PFSK-1 (cell line): ENCODE measurements around the gene ZFAND5.

Experiments
- FOXP2 ChIP-seq: optimal IDR thresholded peaks from 2 replicates; pipeline ENCODE3; 2011; ENCODE audit warnings: borderline replicate concordance, control low read depth, inconsistent platforms; ENCODE audit not compliant: insufficient read depth; ENCODE audit errors: extremely low read length, extremely low read depth
- POLR2AphosphoS5 ChIP-seq: IDR thresholded peaks from 2 replicates; pipeline ENCODE4 v1.6.1; 2012; ENCODE audit warnings: low read depth, mild to moderate bottlenecking, control low read depth, low read length, moderate library complexity
- REST ChIP-seq, 2 experiments: IDR thresholded peaks; 2 replicates each; pipeline versions ENCODE4 v1.6.1 to v1.8.0; 2011 to 2012; ENCODE audit warnings: low read depth in 2 of 2, low read length in 2 of 2, control low read depth in 1 of 2, inconsistent platforms in 1 of 2, mild to moderate bottlenecking in 1 of 2, moderate library complexity in 1 of 2; ENCODE audit not compliant: insufficient read depth in 1 of 2
- SIN3A ChIP-seq: IDR thresholded peaks from 2 replicates; pipeline ENCODE4 v1.6.1; 2012; ENCODE audit warnings: mild to moderate bottlenecking, low read length, moderate library complexity, borderline replicate concordance; ENCODE audit not compliant: insufficient read depth
- TAF1 ChIP-seq: IDR thresholded peaks from 2 replicates; pipeline ENCODE4 v1.6.1; 2012; ENCODE audit warnings: low read length, control low read depth, borderline replicate concordance; ENCODE audit not compliant: insufficient read depth

Gene ZFAND5

GRCh38 chr9:72396247-72397091 is 31.5 kb upstream of the ZFAND5 start:
- TF ChIP-seq TAF1 (no peak), POLR2AphosphoS5 (no peak)

- TF ChIP-seq POLR2AphosphoS5 (no peak), FOXP2 (no peak), REST (IDR thresholded peaks at IDR 0.05; ENCODE audit: insufficient read depth in 1 of 2, low read depth in 2 of 2, low read length in 2 of 2) (no peak), TAF1 (no peak), SIN3A (no peak)
Measured at GRCh38 chr9:72394066-72394465, 29.1 kb upstream of the ZFAND5 start.

GRCh38 chr9:72390907-72391306 is 25.9 kb upstream of the ZFAND5 start:
- no peak for TF ChIP-seq POLR2AphosphoS5
- no peak for TF ChIP-seq FOXP2
- no peak for TF ChIP-seq TAF1
- TF ChIP-seq REST (IDR thresholded peaks at IDR 0.05; ENCODE audit: insufficient read depth in 1 of 2, low read depth in 2 of 2, low read length in 2 of 2): no peak
- TF ChIP-seq SIN3A: no peak

- TF ChIP-seq REST (IDR thresholded peaks at IDR 0.05; ENCODE audit: insufficient read depth in 1 of 2, low read depth in 2 of 2, low read length in 2 of 2) (no peak), FOXP2 (no peak), POLR2AphosphoS5 (no peak), TAF1 (no peak)
Measured at GRCh38 chr9:72386186-72386585, 21.2 kb upstream of the ZFAND5 start.

GRCh38 chr9:72384710-72385485 is 19.9 kb upstream of the ZFAND5 start:
- no peak for TF ChIP-seq FOXP2
- TF ChIP-seq POLR2AphosphoS5: no peak
- TF ChIP-seq SIN3A: no peak
- no peak for TF ChIP-seq REST (IDR thresholded peaks at IDR 0.05; ENCODE audit: insufficient read depth in 1 of 2, low read depth in 2 of 2, low read length in 2 of 2)
- no peak for TF ChIP-seq TAF1
